Measurements from ENCODE around the gene LCN6.
A peak's percentile ranks its signal among the peaks of the same experiment; 100 is the strongest.

Gene LCN6

GRCh38 chr9:136741883-136742571, 6.3 kb downstream of the LCN6 start:
- peak; percentile 37 to 51 for DNase-seq

- no peak for DNase-seq
Measured at GRCh38 chr9:136740971-136741882, 7.1 kb downstream of the LCN6 start.

DNA sequence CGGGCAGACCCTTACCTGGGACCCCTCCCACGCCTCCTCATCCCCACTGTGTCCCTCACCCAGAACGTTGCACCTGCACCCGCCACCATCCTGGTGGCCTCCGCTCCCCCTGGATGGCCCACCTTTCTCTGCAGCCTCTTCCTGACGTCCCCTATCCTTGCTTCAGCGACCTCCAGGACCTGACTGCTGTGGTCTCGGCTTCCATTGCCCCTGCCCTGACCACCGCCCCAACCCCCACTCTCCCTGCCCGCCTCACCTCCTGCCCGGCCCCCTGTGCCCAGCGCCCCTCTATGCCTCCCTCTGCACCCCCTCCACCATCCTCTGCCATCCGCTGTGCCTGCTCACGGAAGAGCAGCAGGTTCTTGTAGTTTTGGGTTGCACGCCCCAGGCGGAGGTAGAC, 7.8 kb downstream of the LCN6 start:
- no peak for DNase-seq

DNA sequence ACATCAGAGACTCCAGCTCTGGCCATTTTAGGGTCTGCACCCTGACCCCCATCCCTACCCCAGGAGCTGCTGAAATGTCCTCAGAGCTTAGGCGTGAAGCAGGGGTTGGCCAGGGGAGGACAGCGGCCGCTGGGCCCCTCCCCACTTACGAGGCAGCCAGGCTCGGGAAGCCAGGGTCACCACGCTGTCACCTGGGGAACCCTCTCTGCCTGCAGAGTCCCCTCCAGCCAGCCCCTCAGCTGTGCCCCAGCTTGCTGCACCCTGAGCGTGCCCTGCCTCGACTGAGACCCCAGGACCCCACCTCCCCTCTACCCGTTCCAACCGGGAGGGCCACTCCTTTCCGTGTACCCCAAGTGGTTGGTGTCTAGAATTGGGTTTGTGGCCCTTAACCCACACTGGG, 8.3 kb downstream of the LCN6 start:
- no peak for DNase-seq

GRCh38 chr9:136739509-136739908, 8.8 kb downstream of the LCN6 start:
- no peak for DNase-seq

GRCh38 chr9:136738960-136739359, 9.4 kb downstream of the LCN6 start:
- no peak for DNase-seq

- DNase-seq: no peak
Measured at GRCh38 chr9:136735812-136736480, 12.4 kb downstream of the LCN6 start.

GRCh38 chr9:136734837-136735496, 13.4 kb downstream of the LCN6 start:
- no peak for DNase-seq

- no peak for DNase-seq
Measured at GRCh38 chr9:136733611-136734010, 14.7 kb downstream of the LCN6 start.

DNA sequence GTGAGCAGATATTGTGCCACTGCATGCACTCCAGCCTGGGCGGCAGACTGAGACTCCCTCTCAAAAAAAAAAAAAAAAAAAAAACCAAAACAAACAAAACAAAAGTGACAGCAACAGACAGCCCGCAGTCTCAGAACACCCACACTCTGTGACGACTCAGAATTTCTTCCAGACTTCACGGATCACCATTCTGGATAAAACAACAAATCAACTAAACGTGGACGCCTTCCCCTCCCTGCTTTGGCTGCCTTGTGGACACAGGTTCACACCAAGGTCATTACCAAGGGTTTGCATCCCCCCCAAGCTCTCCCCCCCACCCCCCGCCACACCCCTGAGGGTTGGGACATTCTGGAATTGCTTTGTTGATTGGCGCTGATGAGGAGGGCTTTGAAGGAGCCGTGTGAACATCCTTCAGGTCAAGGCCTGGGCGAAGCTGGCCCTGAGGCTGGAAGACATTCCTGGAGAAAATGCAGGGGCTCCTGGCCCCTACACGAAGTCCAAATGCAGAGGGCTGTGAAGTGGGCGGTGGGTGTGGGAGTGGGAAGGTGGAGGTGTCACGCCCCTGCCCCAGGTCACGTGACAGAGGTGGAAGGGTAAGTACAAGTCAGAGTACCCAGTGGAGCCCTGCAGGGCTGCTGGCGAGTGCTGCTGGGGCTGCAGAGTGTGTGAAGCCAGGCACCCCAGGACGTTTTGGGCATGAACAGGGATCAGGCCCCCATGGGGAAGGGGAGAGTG, 15.7 kb downstream of the LCN6 start:
- DNase-seq: no peak

GRCh38 chr9:136729926-136730325, 18.4 kb downstream of the LCN6 start:
- DNase-seq: no peak

GRCh38 chr9:136729144-136729543, 19.2 kb downstream of the LCN6 start:
- no peak for DNase-seq

DNA sequence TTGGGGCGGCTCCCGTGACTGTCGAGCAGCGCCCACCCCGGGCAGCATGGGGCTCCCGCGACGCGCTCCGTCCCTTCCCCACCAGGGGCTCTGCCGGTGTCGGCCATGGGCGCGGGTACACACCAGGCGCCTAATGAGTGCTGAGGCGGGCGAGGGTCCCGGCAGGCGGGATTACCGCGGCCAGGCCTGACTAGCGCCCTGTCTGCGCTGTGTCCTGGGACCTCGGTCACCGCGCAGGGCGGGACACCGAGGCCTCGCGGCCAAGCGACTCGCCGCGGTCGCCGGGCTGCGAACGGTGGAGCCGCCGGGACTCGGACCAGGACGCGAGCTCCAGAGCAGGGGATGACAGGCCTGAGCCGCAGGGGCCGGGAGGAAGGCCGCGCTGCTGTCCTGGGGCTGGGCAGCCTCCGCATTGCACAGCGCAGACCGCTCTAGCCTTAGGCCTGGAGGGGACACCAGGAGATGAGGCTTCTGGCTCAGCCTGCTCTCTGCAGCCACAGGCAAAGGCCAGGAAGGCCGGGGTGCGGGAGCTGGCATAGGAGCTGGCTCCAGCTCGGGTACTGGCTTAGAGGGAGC, 19.7 kb downstream of the LCN6 start:
- no peak for DNase-seq

GRCh38 chr9:136728080-136728547, 20.2 kb downstream of the LCN6 start:
- DNase-seq: peak; percentile 93 to 94

DNA sequence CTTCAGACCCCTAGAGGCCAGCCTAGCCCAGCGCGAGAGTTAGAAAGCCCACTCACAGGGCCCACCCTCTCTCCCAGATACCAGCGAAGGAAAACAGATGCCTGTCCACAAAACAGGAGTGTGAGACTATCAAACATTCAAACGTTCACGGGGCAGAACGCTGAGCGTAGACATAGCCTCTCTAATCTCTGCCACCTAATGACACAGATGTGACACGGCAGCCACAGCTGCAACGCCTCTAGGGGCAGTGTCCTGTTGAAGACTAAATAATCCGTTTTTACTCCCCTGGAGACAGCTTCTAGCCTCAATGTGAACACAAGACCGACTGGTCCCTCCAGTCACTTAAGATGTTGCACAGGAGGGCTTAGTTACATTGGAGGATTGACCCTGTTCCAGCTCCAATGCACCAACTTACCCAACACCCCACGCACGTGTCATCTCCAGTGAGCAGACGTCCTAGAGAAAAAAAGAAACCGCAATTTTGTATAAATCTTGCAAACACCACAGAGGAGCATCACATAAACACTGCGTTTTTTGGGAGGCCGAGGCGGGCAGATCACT, 21.6 kb downstream of the LCN6 start:
- peak in 1 of 2 donors; percentile 32 for DNase-seq

DNA sequence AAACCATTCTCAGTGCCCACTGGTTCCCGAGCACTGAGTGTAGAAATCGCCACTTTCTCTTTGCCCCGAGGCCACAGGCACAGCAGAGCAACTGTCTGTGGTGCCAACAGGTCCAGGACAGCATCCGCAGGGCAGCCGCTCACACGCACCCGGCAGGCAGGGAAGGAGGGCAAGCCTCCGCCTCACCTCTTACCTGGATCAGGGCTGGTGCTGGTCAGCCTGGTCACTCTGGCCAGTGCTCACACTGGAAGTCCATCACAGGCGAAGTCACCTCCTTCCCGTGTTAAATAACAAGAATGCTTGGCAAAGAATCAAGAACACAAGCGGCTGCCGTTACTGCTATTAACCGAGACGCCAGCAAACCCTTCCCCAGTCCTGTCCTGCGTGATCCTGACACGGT, 22.2 kb downstream of the LCN6 start:
- no peak for DNase-seq

DNA sequence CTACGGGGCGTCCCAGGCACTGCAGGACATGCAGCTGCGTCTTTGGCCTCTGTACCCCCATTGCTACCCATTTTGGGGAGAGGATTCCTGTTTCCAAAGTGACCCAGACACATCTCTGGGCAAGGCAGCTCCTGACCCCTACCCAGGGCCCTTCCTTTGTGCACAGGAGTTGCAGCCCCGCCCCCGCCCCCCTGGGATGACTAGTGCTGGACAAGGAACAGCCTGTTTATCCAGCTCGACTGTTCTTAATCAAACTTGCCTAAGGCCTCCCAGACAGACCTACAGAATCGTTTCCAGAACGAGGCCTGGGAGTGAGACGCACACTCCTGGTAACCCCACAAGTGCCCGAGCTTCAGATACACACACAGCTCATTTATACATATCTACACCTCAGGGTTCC, 22.7 kb downstream of the LCN6 start:
- no peak for DNase-seq

DNA sequence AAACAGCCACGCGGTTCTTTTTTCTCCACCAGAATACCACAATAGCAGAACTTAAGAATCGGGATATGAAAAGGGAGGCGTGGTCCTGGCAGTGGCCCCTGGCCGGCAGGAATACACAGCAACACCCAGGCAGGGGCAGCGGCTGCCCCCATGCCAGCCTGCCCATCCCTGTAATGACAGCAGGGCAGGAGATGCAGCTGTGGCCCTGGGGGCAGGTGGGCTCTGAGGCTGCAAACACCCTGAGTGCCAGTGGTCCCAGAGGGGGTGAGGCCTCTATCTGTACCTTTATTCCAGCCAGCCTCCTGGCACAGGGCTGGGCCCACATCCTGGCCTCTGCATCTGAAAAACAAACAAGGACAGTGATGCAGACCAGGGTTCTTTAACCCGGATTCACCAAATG, 23.6 kb downstream of the LCN6 start:
- DNase-seq: no peak

DNA sequence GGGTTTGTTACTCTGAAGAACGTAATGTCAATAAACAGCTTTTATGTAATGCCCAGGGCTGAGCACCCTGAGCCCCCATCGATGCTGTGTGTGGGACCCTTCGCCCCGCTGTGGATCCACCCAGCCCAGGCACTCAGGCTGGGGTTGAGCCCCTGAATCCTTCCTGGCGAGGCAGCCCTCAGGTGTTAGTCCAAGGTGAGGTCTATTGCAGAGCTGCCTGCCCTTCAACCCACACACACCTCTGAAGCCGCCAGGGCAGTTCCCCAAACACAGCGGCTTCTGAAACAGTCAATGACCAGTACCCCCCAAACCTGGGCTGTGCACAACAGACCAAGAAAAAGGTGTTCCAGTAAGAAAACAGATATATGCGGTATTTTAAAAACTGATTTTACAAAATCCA, 24.3 kb downstream of the LCN6 start:
- DNase-seq: no peak

DNA sequence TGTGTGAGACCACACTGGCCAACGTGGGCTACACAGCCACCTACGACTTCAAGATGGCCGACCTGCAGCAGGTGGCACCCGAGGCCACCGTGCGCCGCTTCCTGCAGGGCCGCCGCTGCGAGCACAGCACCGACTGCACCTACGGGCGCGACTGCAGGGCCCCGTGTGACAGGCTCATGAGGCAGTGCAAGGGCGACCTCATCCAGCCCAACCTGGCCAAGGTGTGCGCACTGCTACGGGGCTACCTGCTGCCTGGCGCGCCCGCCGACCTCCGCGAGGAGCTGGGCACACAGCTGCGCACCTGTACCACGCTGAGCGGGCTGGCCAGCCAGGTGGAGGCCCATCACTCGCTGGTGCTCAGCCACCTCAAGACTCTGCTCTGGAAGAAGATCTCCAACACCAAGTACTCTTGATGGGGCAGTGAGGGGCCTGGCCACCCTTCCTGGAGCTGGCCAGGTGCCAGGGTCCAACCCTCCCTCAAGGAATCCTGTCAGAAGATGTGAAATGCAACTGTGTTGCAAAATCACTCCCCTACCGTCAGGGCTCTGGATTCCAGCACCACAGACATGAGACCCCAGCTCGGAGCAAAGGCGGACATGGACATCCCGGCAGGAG, 24.9 kb downstream of the LCN6 start:
- DNase-seq: no peak

DNA sequence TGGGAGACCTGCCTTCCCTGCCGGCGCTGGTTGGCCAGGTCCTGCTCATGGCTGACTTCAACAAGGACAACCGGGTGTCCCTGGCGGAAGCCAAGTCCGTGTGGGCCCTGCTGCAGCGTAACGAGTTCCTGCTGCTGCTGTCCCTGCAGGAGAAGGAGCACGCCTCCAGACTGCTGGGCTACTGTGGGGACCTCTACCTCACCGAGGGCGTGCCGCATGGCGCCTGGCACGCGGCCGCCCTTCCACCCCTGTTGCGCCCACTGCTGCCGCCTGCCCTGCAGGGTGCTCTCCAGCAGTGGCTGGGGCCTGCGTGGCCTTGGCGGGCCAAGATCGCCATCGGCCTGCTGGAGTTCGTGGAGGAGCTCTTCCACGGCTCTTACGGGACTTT, 25.4 kb downstream of the LCN6 start:
- DNase-seq: no peak
